Suprapubic skin (tissue), 4 donors: ENCODE measurements around the gene CDH13. TPM values are rescaled to one million over a fixed set of nuclear protein-coding genes. Genes with fewer than 3 reads are reported as not detected.

ENCODE experiments used
- DNase-seq, 2 donors: peaks; one replicate each; pipeline ENCODE4 v3.0.0-alpha.2; 2019; ENCODE audit warnings: low spot score in 2 of 2
- H3K27ac ChIP-seq: fragments of 200-600 bp; sonication (generic); one replicate; pipeline ENCODE4 v1.5.1; 2019
- H3K27me3 ChIP-seq: fragments of 200-600 bp; sonication (generic); one replicate; pipeline ENCODE4 v1.5.1; 2019
- H3K36me3 ChIP-seq: fragments of 200-600 bp; sonication (generic); one replicate; pipeline ENCODE4 v1.5.1; 2019
- H3K4me1 ChIP-seq: fragments of 200-600 bp; sonication (generic); one replicate; pipeline ENCODE4 v1.5.1; 2019
- H3K4me3 ChIP-seq: fragments of 200-600 bp; sonication (generic); one replicate; pipeline ENCODE4 v1.5.1; 2019; ENCODE audit warnings: mild to moderate bottlenecking
- H3K9me3 ChIP-seq: fragments of 200-600 bp; sonication (generic); one replicate; pipeline ENCODE4 v1.5.1; 2019
- EP300 ChIP-seq: sonication (generic); formaldehyde crosslinking; IDR thresholded peaks from one replicate; pipeline ENCODE4 v1.6.1; 2017; ENCODE audit warnings: antibody characterized with exemption
- POLR2A ChIP-seq, 2 donors: fragments of 450-650 bp; IDR thresholded peaks; one replicate each; pipeline ENCODE4 v1.6.1; 2017; ENCODE audit warnings: antibody characterized with exemption in 2 of 2, mild to moderate bottlenecking in 2 of 2, moderate library complexity in 2 of 2
- POLR2AphosphoS5 ChIP-seq, 3 donors: sonication (generic); formaldehyde crosslinking; IDR thresholded peaks; one replicate each; pipeline ENCODE4 v1.6.1; 2017; ENCODE audit warnings: antibody characterized with exemption in 3 of 3
- WGBS: methylation state at CpG from one replicate; pipeline ENCODE4 v1.1.5; 2018; 5-methylcytosine and 5-hydroxymethylcytosine counted together
- total RNA-seq, 4 donors: library from RNA; depleted of rRNA; stranded (reverse); fragments of >200 nt; gene quantifications; one replicate each; pipeline ENCODE4 v1.1.0, GENCODE V29; 2016
- TF ChIP-seq, protein P1 (sequence below), 2 donors: fragments of 200-600 bp in 1 of 2; fragments of 450-650 bp in 1 of 2; sonication (generic) in 1 of 2; IDR thresholded peaks; one replicate each; pipeline ENCODE4 v1.5.1; 2016 to 2019; ENCODE audit warnings: antibody characterized with exemption in 2 of 2, mild to moderate bottlenecking in 1 of 2, moderate library complexity in 1 of 2

Gene CDH13
- total RNA-seq, 4 donors from 2014 or later = 90.4 to 176 (median 139) TPM

DNA sequence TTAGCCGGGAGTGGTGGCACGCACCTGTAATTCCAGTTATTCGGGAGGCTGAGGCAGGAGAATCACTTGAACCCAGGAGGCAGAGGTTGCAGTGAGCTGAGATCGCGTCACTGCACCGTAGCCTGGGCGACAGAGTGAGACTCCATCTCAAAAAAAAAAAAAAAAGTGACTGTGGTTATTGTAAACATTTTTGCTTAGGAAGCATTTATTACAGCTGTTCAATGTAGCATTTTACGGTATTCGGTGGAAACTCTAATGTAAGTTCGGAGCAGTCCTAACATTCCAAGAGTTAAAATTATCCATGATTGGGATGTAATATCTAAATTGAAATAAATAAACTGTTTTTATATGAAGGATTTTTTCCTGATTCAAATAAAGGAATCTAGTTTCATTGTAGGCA lies 926.2 kb downstream of the CDH13 start:
- Histone ChIP-seq H3K27me3 (no peaks in the 10 kb centered on the region), H3K4me1 (no peaks in the 10 kb centered on the region), H3K4me3 (no peak overlapping the region), H3K36me3 (no peaks in the 10 kb centered on the region), H3K9me3 (no peaks in the 10 kb centered on the region), H3K27ac (no peak overlapping the region)
- 85% methylated on average over 10 of the region's 10 CpGs for WGBS
- TF ChIP-seq EP300 (no peak), POLR2A (IDR thresholded peaks at IDR 0.05) (no peak)
- no peak for DNase-seq

DNA sequence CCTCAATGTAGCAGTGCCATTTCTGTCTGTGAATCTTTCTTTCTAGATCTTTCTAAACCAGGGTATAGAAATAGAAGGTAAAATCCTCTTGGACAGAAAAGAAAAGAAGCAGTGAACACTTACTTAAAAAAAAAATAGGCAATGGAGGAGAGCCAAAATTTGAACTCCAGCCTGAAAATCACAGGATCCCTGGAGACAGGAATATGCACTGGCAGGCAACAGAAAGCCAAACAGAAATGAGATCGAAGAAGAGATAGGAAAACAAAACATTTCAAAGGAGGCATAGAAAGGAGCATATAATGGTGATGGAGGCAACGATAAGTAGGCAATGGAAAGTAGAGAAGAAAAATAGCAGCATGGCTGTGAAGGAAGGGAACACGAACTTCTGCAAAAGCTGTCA lies 927.3 kb downstream of the CDH13 start:
- Histone ChIP-seq H3K4me3 (no peak overlapping the region), H3K27me3 (no peaks in the 10 kb centered on the region), H3K4me1 (no peaks in the 10 kb centered on the region), H3K9me3 (no peaks in the 10 kb centered on the region), H3K36me3 (no peaks in the 10 kb centered on the region), H3K27ac (no peak overlapping the region)
- WGBS = 71% methylated on average over 3 of the region's 3 CpGs
- DNase-seq = no peak
- TF ChIP-seq POLR2AphosphoS5 (IDR thresholded peaks at IDR 0.05) = no peak
- TF ChIP-seq, protein P1, sequence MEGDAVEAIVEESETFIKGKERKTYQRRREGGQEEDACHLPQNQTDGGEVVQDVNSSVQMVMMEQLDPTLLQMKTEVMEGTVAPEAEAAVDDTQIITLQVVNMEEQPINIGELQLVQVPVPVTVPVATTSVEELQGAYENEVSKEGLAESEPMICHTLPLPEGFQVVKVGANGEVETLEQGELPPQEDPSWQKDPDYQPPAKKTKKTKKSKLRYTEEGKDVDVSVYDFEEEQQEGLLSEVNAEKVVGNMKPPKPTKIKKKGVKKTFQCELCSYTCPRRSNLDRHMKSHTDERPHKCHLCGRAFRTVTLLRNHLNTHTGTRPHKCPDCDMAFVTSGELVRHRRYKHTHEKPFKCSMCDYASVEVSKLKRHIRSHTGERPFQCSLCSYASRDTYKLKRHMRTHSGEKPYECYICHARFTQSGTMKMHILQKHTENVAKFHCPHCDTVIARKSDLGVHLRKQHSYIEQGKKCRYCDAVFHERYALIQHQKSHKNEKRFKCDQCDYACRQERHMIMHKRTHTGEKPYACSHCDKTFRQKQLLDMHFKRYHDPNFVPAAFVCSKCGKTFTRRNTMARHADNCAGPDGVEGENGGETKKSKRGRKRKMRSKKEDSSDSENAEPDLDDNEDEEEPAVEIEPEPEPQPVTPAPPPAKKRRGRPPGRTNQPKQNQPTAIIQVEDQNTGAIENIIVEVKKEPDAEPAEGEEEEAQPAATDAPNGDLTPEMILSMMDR (IDR thresholded peaks at IDR 0.05) = no peak
- TF ChIP-seq EP300 = no peak
- no peak for TF ChIP-seq POLR2A (IDR thresholded peaks at IDR 0.05)

DNA sequence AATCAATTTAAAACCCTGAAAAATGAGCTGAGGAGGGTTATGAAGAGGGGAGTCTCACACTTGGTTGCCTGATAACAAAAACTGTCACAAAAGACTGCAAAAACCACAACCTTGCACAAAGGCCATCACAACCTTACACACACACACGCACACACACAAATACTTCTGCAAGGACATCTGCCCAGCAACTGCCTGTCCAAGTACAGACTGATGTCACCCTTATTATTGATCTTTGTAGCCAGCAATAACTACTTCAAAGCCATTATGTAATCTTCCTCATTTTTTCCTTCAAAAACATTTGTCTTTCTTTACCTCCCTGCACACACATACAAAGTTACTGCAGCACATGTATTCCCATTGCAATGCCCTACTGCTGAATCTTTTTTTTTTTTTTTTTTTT lies 927.8 kb downstream of the CDH13 start:
- 69% methylated on average over 1 of the region's 1 CpG for WGBS
- H3K27ac ChIP-seq = no peak overlapping the region
- no peaks in the 10 kb centered on the region for H3K4me1 ChIP-seq
- no peak for DNase-seq
- no peak overlapping the region for H3K4me3 ChIP-seq
- no peaks in the 10 kb centered on the region for H3K27me3 ChIP-seq
- no peaks in the 10 kb centered on the region for H3K36me3 ChIP-seq
- no peak for TF ChIP-seq POLR2AphosphoS5 (IDR thresholded peaks at IDR 0.05)
- TF ChIP-seq EP300 = no peak
- TF ChIP-seq POLR2A (IDR thresholded peaks at IDR 0.05) = no peak
- TF ChIP-seq, protein P1 (IDR thresholded peaks at IDR 0.05) = no peak
- H3K9me3 ChIP-seq = no peaks in the 10 kb centered on the region

DNA sequence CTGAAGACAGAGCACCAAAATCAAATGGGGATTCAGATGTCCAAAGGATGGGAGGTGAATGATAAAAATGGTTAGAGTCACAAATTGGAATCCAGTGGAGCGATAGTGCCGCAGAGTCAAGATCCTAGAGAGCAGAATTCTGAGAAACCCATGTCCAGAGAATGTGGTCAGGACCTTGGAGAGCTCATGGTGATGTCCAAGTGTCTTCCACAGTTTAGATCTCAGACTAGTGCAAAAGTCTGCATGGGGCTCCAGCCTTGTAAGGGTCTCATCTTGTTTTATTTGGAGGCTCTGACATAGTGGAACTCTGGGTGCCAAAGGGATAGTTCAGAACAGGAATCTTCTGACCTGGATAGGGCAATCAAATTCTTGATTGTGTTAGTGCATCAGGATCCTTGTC lies 935.1 kb downstream of the CDH13 start:
- WGBS = 93% methylated on average over 2 of the region's 2 CpGs
- Histone ChIP-seq H3K9me3 (no peaks in the 10 kb centered on the region), H3K36me3 (no peaks in the 10 kb centered on the region), H3K4me1 (no peaks in the 10 kb centered on the region), H3K27me3 (no peaks in the 10 kb centered on the region), H3K4me3 (no peak overlapping the region), H3K27ac (no peak overlapping the region)
- DNase-seq = no peak
- TF ChIP-seq EP300 (no peak), POLR2A (IDR thresholded peaks at IDR 0.05) (no peak), POLR2AphosphoS5 (IDR thresholded peaks at IDR 0.05) (no peak)
- TF ChIP-seq, protein P1 (IDR thresholded peaks at IDR 0.05) = no peak

DNA sequence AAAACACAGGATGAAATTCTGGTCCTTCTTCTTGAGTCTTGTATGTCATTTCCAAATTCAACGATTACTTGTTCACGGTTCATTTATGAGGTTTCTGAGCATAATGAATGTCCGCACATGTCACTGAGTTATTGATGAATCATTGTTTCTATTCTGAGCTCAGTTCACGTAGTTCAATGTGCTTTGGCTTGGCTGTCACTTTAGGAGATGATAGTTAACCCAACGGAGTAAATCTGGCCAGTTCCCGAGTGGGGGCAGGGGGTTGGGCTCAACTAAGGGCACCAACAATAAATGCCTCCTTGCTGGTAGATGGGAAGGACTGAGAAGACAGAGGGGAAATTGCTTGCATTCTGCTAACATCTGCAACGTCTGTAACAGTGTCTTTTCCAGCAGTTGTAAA lies 941.6 kb downstream of the CDH13 start:
- DNase-seq = no peak
- H3K4me1 ChIP-seq = no peaks in the 10 kb centered on the region
- no peaks in the 10 kb centered on the region for H3K27me3 ChIP-seq
- WGBS = 78% methylated on average over 7 of the region's 7 CpGs
- H3K36me3 ChIP-seq = no peaks in the 10 kb centered on the region
- no peaks in the 10 kb centered on the region for H3K9me3 ChIP-seq
- TF ChIP-seq POLR2A (IDR thresholded peaks at IDR 0.05) = no peak
- H3K4me3 ChIP-seq = no peak overlapping the region
- H3K27ac ChIP-seq = no peak overlapping the region

DNA sequence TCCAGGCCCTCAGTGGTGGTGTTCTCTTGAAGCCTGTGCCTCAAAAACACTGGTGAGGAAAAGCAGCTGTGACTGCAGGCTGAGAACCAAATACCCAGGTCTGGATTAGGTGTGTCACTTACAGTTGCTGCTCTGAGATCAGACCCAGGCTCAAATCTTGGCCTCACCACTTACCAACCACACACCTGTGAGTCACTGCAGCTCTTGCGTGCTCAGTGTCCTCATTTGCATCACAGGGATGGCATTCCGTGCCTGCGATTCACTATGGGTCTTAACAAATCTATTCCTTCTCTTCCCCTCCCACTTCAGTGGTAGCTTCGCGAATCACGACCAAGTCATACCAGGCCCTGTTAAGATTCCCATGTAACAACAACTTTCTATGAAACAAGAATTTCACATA lies 947.6 kb downstream of the CDH13 start:
- no peaks in the 10 kb centered on the region for H3K27me3 ChIP-seq
- no peak overlapping the region for H3K4me3 ChIP-seq
- no peaks in the 10 kb centered on the region for H3K36me3 ChIP-seq
- no peak for DNase-seq
- no peak overlapping the region for H3K27ac ChIP-seq
- 87% methylated on average over 6 of the region's 6 CpGs for WGBS
- H3K9me3 ChIP-seq = peaks cover 5% of the 10 kb centered on the region
- no peaks in the 10 kb centered on the region for H3K4me1 ChIP-seq
- TF ChIP-seq, protein P1 (IDR thresholded peaks at IDR 0.05) = no peak
- TF ChIP-seq EP300 (no peak), POLR2A (IDR thresholded peaks at IDR 0.05) (no peak), POLR2AphosphoS5 (IDR thresholded peaks at IDR 0.05) (no peak)
